ENCODE measurements around the gene MCAM.

DNA sequence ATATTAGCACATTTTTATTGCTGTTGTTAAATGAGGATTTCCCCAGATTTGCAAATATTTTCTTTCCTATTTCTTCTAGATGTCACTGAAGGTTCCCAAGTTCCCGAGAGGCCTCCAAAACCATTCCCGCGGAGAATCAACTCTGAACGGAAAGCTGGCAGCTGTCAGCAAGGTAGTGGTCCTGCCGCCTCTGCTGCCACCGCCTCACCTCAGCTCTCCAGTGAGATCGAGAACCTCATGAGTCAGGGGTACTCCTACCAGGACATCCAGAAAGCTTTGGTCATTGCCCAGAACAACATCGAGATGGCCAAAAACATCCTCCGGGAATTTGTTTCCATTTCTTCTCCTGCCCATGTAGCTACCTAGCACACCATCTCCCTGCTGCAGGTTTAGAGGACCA lies 17.5 kb downstream of the MCAM start:
- TF ChIP-seq POLR2AphosphoS5 (IDR thresholded peaks at IDR 0.05) (no peak), POLR2A (IDR thresholded peaks at IDR 0.05) (no peak)
- TF ChIP-seq, protein P1, sequence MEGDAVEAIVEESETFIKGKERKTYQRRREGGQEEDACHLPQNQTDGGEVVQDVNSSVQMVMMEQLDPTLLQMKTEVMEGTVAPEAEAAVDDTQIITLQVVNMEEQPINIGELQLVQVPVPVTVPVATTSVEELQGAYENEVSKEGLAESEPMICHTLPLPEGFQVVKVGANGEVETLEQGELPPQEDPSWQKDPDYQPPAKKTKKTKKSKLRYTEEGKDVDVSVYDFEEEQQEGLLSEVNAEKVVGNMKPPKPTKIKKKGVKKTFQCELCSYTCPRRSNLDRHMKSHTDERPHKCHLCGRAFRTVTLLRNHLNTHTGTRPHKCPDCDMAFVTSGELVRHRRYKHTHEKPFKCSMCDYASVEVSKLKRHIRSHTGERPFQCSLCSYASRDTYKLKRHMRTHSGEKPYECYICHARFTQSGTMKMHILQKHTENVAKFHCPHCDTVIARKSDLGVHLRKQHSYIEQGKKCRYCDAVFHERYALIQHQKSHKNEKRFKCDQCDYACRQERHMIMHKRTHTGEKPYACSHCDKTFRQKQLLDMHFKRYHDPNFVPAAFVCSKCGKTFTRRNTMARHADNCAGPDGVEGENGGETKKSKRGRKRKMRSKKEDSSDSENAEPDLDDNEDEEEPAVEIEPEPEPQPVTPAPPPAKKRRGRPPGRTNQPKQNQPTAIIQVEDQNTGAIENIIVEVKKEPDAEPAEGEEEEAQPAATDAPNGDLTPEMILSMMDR (IDR thresholded peaks at IDR 0.05): no peak
